Measurements from ENCODE around the gene PAX8.
"Not testable (repeated sequence)": the region's sequence is repeated elsewhere in the genome, so short reads cannot be mapped to it uniquely, and the experiment has no call there.

Gene PAX8

GRCh38 chr2:113278742-113279139, at the start of gene PAX8:
Gene PAX8, minus strand, starts transcription at chr2:113278921. Its CDS starts 527 bp downstream, at chr2:113278394.
- FAIRE-seq, result no peak

- FAIRE-seq, result no peak
Observed at GRCh38 chr2:113328043-113328442, 49.3 kb upstream of the PAX8 start.

GRCh38 chr2:113325161-113325731, 46.5 kb upstream of the PAX8 start:
- FAIRE-seq, result not testable (repeated sequence)

- no peak for FAIRE-seq
Observed at GRCh38 chr2:113324684-113325160, 46.0 kb upstream of the PAX8 start.

GRCh38 chr2:113323129-113323528, 44.4 kb upstream of the PAX8 start:
- not testable (repeated sequence) for FAIRE-seq

- FAIRE-seq, result not testable (repeated sequence)
Observed at GRCh38 chr2:113320106-113320505, 41.4 kb upstream of the PAX8 start.

GRCh38 chr2:113318941-113319340, 40.2 kb upstream of the PAX8 start:
- not testable (repeated sequence) for FAIRE-seq

GRCh38 chr2:113316085-113316484, 37.4 kb upstream of the PAX8 start:
- FAIRE-seq, result no peak

GRCh38 chr2:113314663-113315062, 35.9 kb upstream of the PAX8 start:
- FAIRE-seq, result not testable (repeated sequence)

- not testable (repeated sequence) for FAIRE-seq
Observed at GRCh38 chr2:113314176-113314575, 35.5 kb upstream of the PAX8 start.

- not testable (repeated sequence) for FAIRE-seq
Observed at GRCh38 chr2:113311781-113312180, 33.1 kb upstream of the PAX8 start.

GRCh38 chr2:113311191-113311590, 32.5 kb upstream of the PAX8 start:
- FAIRE-seq, result not testable (repeated sequence)

- FAIRE-seq, result no peak
Observed at GRCh38 chr2:113309655-113310387, 31.1 kb upstream of the PAX8 start.

- not testable (repeated sequence) for FAIRE-seq
Observed at GRCh38 chr2:113308784-113309183, 30.1 kb upstream of the PAX8 start.

- not testable (repeated sequence) for FAIRE-seq
Observed at GRCh38 chr2:113306207-113306606, 27.5 kb upstream of the PAX8 start.

- FAIRE-seq, result not testable (repeated sequence)
Observed at GRCh38 chr2:113305749-113306148, 27.0 kb upstream of the PAX8 start.

GRCh38 chr2:113305146-113305545, 26.4 kb upstream of the PAX8 start:
- FAIRE-seq, result no peak

GRCh38 chr2:113304702-113305101, 26.0 kb upstream of the PAX8 start:
- FAIRE-seq, result no peak

GRCh38 chr2:113302216-113302980, 23.7 kb upstream of the PAX8 start:
- FAIRE-seq, result not testable (repeated sequence)

GRCh38 chr2:113300281-113300680, 21.6 kb upstream of the PAX8 start:
- no peak for FAIRE-seq

- FAIRE-seq, result no peak
Observed at GRCh38 chr2:113298176-113298575, 19.5 kb upstream of the PAX8 start.

- FAIRE-seq, result not testable (repeated sequence)
Observed at GRCh38 chr2:113297590-113297989, 18.9 kb upstream of the PAX8 start.

- no peak for FAIRE-seq
Observed at GRCh38 chr2:113291191-113291590, 12.5 kb upstream of the PAX8 start.
